Fibroblast of skin of abdomen (primary cell): ENCODE results near the gene ZIC1.
A peak's percentile ranks its signal among the peaks of the same experiment; 100 is the strongest.

ENCODE experiments used
- DNase-seq: peaks from one replicate; pipeline ENCODE4 v3.0.0-alpha.2; 2013

The ZIC1 gene

GRCh38 chr3:147380387-147380951, 28.7 kb upstream of the ZIC1 start:
- DNase-seq = no peak

- no peak for DNase-seq
Observed at GRCh38 chr3:147380977-147381376, 28.2 kb upstream of the ZIC1 start.

DNA sequence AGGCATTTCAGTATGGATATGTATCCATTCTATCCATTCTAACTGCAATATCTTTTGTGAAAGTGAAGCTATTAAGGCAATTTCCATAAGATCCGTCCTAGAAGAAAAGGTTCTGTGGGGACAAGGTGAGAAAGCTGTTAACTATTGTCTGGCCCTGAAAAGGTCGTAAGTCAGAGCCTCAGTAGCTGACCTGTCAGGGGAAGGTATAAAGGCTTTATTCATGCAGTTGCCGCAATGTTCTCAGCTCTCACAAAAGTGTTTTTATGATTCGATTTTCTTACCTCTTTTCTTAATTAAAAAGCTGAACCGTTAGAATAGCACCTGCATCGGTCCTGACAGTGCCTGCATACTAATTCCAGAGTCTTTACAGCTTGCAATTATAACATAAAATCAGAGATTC, 27.6 kb upstream of the ZIC1 start:
- no peak for DNase-seq

- no peak for DNase-seq
Observed at GRCh38 chr3:147383617-147384016, 25.5 kb upstream of the ZIC1 start.

GRCh38 chr3:147384210-147385058, 24.7 kb upstream of the ZIC1 start:
- no peak for DNase-seq

GRCh38 chr3:147385059-147386012, 23.8 kb upstream of the ZIC1 start:
- DNase-seq = no peak

DNA sequence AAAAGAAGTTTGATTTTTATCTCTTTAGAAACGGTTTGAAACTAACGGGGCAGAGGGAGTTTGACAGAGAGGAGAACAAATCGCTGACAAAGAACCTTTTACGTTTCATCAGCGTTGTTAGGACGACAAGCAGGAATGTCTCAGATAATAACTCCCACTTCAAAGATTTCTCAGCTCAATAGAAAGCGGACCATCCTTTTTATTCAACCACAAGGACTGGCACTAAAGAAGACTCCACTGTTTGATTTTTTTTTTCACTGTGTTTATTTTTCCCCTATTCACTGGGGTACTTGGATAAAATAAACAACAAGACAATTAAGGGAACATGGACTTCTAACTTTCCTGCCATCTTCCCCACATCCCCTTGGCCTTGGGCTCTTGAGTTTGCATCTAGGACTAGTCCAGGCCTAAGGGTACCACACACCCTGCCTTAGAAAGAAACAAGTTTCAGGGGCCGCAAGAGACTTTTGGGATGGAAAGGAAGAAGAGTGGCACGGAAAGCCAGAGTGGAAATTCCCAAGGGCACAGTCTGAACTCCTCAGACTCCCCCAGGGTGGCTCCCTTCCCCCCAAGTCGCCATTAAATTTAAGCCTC, 21.8 kb upstream of the ZIC1 start:
- DNase-seq = no peak

DNA sequence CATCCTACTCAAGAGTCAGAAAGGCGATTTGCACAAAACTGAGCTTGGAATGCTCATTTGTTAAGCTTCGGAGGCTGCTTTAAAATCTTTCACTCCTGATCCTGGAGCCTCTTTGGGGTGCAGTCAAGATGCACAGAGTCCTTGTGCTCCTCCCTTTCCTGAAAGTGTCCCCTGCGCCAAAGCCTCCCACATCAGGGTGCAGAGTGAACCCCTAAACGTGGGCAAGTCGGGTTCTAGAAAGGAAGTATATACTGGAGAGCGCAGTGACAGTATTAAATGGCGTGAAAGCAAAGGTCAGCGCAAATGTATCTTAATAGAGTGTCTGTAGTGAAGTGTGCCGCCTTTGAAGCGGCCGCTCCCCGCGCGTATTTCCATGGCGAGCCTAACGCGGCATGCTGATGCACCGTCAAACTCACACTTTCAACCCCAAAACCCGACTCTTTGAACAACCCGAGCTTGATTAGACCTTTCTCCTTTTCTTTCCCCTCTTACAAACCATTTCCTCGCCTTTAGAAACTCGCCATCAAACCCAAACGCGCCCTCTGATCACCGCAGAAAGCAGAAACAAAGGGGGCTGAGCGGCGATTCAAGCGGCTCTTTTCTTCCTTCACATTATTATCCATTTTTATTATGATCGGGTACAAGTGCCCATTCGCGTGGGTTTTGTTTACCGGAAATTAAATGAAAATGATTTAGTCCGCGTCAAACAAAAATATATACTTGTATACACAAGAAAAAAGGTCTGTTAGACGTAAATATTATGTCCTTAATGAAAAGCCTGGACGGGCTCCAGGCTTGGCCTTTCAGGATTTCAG, 21.1 kb upstream of the ZIC1 start:
- no peak for DNase-seq

- DNase-seq = no peak
Observed at GRCh38 chr3:147388700-147389580, 20.2 kb upstream of the ZIC1 start.

- no peak for DNase-seq
Observed at GRCh38 chr3:147389717-147390116, 19.4 kb upstream of the ZIC1 start.

GRCh38 chr3:147390589-147391569, 18.3 kb upstream of the ZIC1 start:
- DNase-seq = no peak

DNA sequence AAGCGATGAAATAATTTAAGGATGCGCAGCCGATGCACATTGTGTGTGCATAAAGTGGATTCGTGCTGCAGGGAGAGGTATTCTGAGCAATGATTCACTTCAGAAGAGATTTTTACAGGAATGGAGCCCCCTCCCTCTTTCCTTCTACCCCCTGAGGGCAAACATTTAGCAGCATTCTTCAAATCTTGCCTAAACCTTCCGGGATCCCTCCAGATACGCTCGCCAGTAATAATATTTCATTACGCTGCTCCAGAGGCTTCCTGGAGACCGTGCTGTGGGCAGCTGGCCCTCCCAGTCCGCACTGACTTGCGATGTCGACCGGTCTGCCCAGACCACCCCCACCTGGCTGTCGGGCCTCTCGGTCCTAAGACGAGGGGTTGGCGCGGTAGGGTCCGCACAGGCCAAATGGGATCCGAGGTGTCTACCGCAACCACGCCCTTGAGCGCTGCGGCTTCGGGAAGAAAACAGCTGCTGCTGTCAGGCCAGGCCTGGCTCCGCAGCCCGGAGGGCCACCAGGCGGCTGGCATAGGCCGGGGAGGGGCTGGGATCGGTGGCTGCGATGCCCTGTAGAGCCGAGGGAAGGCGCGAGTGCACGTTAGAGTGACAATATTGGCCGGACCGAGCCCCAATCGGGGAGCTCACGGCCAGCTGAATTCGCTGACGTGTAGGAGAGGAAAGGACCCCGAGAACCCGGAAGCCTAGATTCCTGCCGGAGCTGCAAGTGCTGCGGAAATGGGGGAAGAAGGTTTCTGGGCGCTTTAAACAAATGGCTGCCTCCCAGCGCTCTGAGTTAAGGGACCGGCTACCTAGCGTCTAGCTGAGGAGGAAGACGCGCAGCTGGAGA, 17.2 kb upstream of the ZIC1 start:
- DNase-seq = peak; percentile 29

- no peak for DNase-seq
Observed at GRCh38 chr3:147392625-147392946, 16.6 kb upstream of the ZIC1 start.

- DNase-seq = no peak
Observed at GRCh38 chr3:147393261-147393942, 15.8 kb upstream of the ZIC1 start.

- DNase-seq = no peak
Observed at GRCh38 chr3:147393943-147394883, 15.0 kb upstream of the ZIC1 start.

DNA sequence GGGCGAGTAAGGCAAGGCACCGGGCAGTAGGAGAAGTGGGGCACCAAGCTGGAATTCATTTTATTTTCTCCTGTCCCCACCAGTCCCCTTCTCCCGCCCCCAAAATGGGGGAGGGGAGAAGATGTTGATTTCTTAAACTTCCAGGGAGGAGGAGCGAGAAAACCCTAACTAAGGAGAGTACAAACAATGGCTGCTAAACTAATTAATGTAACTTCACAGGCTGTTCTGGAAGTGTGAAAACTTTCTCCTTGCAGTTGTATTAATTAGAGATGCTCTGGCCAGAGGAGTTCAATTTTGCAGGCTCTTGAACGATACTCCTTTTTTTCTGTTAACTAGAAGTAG, 14.3 kb upstream of the ZIC1 start:
- no peak for DNase-seq
